ELR (cell line): Measurements from ENCODE around the gene ACSBG1.
"Not testable (repeated sequence)": the region's sequence is repeated elsewhere in the genome, so short reads cannot be mapped to it uniquely, and the experiment has no call there.

ENCODE experiments used
- DNase-seq: peaks from one replicate; pipeline ENCODE4 v3.0.0-alpha.2; 2015; ENCODE audit warnings: low read depth

The ACSBG1 gene

DNA sequence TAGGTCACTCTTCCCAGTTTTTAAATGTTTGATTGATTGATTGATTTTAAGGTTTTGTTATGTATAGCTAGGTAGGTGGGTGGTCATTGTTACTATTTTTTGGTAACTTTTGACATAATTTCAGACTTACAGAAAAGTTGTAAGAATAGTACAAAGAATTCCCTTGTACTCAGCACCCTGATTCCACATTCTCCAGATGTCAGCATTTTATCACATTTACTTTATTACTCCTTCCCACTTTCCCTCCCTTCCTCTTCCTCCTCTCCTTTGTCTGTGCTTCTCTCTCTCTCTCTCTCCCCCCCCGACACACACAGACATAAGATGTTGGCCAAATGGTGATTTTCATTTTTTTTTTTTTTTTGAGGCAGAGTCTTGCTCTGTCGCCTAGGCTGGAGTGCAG, 70.4 kb downstream of the ACSBG1 start:
- no peak for DNase-seq

DNA sequence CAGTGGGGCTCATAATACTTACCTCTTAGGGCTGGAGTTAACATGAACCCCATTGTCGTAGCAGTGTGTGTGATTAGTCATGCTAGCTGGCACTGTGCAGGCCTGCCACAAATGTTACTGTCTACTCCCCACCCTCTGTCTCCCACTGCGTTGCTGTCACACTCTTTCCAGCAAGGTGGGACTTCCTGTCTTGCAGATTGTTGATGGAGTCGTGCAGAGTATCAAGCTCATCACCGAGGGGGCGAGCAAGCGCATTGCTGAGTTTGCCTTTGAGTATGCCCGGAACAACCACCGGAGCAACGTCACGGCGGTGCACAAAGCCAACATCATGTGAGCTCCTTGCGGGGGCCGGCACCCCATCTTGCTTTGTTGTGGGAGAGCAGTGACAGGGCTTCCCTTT, 72.3 kb downstream of the ACSBG1 start:
- no peak for DNase-seq

DNA sequence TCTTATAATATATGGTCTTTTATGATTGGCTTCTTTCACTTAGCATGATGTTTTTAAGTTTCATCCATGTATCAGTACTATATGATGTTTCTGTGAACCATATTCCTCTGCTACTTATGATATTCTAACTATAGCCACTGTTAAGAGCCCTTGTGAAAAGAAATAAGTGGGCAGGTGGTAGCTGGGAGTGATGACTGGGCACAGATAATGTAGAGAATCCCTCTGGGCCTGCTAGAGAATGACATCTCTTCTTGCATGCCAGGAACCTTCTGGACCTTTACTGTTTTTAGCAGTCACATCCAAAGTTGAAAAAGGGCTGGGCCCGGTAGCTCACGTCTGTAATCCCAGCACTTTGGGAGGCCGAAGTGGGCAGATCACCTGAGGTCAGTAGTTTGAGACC, 75.0 kb downstream of the ACSBG1 start:
- DNase-seq, result no peak

GRCh38 chr15:78157203-78157602, 77.2 kb downstream of the ACSBG1 start:
- DNase-seq, result no peak

GRCh38 chr15:78156653-78157052, 77.7 kb downstream of the ACSBG1 start:
- DNase-seq, result peak; percentile 10

DNA sequence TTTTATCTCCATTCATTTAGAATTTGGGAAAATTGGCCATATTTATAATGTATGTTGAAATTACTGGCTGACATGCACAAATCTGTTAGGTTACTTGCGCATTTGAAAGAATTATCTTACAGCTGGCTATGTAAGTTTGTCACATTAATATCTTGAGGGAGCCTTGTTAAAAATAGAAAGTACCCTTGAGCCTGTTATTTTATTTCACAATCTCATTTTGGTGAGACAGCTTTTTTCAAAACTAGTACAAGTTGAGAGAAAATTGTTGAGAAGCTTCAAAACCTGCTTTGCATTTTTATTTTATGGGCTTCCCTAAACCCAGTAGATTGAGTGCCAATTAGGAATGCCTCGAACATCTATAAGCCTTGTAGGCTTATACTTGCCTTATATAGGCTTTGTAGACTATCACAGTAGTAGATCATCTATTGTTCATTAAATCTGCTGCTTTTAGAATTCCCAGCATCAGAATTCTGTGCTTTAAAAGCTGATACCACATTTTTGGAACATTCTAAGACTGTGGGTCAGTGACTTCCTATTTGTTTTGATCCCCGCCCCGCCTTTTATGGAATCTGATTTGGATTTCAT, 78.9 kb downstream of the ACSBG1 start:
- DNase-seq, result no peak

DNA sequence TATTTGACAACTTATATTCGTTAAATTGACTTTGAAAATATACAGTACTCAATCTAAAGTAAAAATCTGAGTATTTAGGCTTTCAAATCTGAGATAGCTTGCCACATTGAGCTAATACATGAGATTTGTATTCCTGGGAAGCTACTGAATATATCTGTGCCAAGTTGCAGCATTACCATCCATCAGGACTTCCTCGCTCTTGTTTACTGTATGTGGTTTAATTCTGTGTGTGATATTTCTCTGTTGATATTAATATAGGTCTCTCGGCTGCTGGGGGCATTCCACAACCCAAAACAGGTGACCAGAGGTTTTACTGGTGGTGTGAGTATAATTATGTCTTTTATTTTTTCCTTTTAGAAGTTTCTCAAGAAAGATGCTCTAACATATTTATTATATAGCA, 79.4 kb downstream of the ACSBG1 start:
- DNase-seq, result no peak

- not testable (repeated sequence) for DNase-seq
Measured at GRCh38 chr15:78151075-78151474, 83.3 kb downstream of the ACSBG1 start.

- peak; percentile 46 for DNase-seq
Measured at GRCh38 chr15:78149805-78150751, 84.3 kb downstream of the ACSBG1 start.

- DNase-seq, result peak; percentile 96
Measured at GRCh38 chr15:78149068-78149804, 85.1 kb downstream of the ACSBG1 start, which contains the start of gene IDH3A. Gene IDH3A, plus strand, starts transcription at chr15:78149362. Its CDS starts 42 bp downstream, at chr15:78149404.

- peak; percentile 9 for DNase-seq
Measured at GRCh38 chr15:78148392-78149067, 85.8 kb downstream of the ACSBG1 start.

DNA sequence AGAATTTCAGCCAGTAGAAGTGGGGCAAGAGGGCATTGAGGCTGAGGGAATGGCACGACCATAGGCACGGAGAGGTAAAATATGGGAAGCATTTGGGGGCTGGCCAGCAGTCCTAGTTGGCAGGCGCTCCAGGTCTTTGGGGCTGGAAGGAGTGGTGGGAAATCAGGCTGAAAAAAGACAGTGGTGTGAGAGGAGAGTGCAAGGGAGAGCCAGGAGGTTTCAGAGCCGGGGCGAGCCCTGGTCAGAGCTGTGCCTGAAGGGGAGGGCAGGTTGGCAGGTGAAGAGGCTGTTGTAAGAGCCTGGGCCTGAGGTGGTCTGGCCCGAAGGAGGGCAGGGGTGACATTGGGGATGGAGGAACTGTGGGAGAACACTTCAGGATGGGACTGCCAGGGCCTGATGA, 86.8 kb downstream of the ACSBG1 start:
- no peak for DNase-seq

DNA sequence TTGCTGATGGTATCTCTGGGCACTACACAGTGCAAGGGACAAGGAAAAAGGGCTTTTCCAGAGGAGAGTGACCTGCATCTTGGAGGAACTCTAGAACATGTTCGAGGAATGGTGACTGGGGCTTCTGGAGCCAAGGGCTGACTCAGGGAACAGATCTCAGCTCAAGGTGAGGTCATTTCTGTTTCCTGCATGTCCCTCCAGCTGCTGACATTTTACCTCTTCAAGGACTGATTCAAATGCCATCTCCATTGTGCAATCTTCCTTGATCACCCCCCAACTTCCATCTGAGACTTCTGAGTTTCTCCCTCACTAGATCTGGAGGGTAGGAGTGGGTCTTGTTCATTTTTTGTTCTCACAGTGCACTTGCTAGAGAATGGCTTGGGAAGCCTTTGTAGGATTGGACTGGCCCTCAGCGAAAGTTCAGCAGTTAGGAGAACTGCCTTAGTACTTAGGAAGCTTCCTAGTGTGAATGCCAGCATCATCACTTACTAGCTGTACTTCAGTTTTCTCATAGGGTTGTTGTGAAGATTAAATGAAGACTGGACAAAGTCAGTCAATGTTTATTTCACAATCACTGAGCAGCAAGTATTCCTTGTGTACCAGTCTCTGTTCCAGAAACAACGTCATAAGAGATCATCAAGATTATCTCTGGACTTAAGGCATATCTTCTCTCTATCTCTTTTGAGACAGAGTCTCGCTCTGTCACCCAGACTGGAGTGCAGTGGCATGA, 87.8 kb downstream of the ACSBG1 start:
- no peak for DNase-seq

DNA sequence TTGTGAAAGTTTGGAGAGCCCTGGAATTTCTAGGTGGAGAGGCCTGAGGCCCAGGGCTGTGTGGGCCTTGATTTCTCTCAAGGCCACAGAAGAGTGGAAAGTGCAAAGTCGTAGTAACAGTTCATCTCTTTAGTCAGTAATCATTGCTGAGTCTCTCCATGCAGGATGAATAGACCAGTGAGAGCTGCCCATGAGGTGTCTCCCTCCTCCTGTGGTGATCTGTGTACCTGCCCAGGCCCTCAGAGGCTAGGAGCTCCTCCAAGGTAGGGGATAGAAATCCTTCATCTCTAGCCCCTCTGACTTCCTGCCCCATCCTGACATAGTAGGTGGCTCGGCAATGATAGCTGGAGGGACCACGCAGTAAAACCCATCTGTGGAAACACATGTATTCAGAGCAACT, 92.0 kb downstream of the ACSBG1 start:
- DNase-seq, result no peak

DNA sequence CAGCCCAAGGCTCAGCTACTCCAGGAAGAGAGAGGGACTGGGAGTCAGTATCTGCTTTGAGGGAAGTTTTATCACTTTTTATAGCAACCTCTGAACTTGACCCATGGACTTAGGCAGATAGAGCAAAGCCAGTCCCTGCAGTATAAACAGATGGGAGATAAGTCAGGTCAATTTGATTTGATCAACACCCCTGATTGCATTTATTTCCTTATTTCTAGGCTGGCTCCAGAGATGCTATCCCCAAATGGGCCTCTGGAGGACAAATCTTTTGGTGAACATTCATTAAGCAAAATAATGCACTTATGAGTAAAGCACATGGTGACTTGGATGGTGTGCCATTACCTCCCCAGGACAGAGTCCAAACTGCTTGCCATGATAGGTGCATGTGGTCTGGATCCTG, 94.1 kb downstream of the ACSBG1 start:
- no peak for DNase-seq

DNA sequence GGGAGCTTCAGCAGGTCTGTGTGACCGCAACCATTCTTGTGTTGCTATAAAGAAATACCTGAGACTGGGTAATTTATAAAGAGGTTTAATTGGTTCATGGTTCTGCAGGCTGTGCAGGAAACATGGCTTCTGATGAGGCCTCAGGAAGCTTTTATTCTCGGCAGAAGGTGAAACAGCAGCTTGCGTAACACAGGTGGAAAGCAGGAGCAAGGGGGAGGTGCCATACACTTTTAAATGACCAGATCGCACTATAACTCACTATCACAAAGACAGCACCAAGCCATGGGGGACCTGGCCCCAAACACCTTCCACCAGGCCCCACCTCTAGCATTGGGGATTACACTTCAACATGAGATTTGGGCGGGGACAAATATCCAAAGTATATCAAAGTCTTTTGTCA, 94.8 kb downstream of the ACSBG1 start:
- no peak for DNase-seq

GRCh38 chr15:78133801-78134200, 100.6 kb downstream of the ACSBG1 start:
- DNase-seq, result no peak

GRCh38 chr15:78131295-78132061, 102.9 kb downstream of the ACSBG1 start, which contains the start of gene CIB2:
Gene CIB2, minus strand, starts transcription at chr15:78131445. Its CDS starts 230 bp downstream, at chr15:78131215.
- peak; percentile 63 for DNase-seq

DNA sequence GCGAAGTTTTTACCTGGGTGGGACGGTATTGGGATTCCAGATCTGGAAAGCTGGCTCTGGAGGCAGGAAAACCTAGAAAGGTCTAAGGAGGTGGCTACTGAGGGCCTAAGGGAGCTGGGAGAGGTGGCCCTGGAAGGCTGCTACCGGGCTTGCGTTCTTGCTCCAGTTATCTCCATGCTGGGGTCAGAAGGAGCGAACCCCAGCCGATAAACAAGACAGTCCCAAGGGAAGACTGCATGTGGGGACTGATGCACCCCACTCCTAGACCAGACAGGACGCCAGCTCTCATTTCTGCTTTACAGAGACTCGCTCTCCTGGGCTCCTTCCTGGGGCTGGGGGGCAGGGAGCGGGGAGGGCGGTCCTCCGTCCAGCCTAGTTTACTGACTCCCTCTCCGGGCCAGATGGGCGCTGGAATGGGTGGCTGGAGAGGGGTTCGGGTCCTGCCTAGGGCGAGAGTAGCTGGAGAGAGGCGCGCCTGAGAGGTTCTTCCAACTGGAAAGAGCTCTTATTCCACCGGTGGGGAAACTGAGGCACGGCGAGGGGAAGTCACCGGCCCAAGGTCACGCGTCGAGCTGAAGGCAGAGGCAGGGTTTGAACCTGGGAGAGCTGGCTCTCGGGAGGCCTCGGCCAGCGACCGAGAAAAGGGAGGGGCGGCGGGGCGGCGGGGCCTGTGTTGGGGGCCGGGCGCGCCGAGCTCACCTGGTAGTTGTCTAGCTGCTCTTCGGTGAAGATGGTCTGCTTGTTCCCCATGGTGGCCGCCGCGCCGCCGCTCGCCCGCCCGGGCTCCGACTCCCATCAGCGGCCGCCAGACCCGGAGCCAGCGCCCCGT, 103.7 kb downstream of the ACSBG1 start:
- DNase-seq, result no peak
